Activated CD8-positive, alpha-beta memory T cell treated with anti-CD3 and anti-CD28 coated beads for 48 hours (primary cell): Measurements from ENCODE around the gene EPHB1.

Experiments used
- DNase-seq, 3 experiments: peaks; one replicate each; pipeline ENCODE4 v3.0.0-alpha.2; 2020; ENCODE audit warnings: low read depth in 2 of 3, low spot score in 2 of 3

The EPHB1 gene

GRCh38 chr3:134904776-134905646 lies 110.0 kb downstream of the EPHB1 start:
- no peak for DNase-seq

DNA sequence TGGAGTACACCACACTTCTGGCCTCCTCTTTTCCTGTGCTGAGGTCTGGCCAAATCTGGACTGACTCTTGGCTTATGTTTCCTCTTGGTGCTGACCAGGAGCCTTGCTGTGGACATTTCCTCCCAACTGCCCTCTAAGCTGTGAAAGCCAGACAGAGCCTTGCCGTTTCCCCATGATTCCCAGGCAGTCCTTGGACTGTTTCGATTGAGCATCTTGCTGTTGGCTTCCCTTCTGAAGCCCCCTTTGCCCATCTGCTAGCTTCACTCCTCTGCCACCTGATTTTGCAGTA lies 110.5 kb downstream of the EPHB1 start:
- DNase-seq = no peak

- no peak for DNase-seq
Measured at GRCh38 chr3:134908271-134908670, 113.2 kb downstream of the EPHB1 start.

DNA sequence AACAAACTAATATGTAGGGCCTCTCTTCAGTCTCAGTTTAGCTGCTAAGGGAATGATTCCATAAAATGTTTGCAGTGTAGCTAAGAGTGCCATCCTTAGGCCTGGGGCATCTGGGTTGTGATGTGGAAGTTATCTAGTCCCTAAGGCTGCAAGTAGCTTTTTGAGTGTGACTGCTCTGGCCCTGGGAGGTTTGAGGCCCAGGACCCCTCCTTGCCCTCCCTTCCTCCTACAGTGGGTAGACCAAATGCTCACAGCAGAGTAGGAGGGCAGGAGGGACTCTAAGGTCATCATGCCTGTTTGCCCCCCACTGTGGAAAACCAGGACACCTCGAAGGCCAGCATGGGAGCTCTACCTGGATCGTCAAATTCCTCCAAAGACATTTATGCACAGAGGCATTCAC lies 115.0 kb downstream of the EPHB1 start:
- DNase-seq = no peak

- DNase-seq = no peak
Measured at GRCh38 chr3:134911586-134912548, 116.8 kb downstream of the EPHB1 start.

DNA sequence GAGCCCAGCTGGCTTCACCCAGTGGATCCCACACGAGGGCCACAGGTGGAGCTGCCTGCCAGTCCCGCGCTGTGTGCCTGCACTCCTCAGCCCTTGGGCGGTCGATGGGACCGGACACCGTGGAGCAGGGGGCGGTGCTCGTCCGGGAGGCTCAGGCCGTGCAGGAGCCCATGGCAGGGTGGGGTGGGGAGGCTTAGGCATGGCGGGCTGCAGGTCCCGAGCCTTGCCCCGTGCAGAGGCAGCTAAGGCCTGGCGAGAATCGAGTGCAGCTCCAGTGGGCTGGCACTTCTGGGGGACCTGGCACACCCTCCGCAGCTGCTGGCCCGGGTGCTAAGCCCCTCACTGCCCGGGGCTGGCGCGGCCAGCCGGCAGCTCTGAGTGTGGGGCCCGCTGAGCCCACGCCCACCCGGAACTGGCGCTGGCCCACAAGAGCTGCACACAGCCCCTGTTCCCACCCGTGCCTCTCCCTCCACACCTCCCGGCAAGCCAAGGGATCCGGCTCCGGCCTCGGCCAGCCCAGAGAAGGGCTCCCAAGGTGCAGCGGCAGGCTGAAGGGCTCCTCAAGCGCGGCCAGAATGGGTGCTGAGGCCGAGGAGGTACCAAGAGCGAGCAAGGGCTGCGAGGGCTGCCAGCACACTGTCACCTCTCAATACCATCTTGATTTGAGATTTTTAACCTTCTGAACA lies 121.4 kb downstream of the EPHB1 start:
- DNase-seq = no peak

DNA sequence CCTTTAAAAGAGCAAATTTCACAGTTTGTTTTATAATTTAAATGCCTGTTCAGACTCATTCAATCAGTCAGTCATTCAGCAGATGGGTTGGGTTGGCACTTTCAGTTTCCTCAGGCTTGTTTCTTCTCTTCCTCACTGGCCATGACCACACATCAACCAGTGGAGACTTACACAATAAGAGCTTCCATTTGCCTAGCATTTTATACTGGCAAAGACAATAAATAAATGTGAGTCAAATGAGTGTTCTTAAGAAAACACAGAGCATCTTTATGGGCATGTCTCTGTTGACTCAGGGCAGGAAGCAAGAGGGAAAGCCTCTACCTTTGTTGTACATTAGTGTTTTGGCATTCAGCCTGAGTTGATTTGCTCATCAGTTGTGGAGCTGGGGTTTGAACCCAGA lies 122.6 kb downstream of the EPHB1 start:
- DNase-seq = no peak

- DNase-seq = no peak
Measured at GRCh38 chr3:134918441-134918840, 123.4 kb downstream of the EPHB1 start.

DNA sequence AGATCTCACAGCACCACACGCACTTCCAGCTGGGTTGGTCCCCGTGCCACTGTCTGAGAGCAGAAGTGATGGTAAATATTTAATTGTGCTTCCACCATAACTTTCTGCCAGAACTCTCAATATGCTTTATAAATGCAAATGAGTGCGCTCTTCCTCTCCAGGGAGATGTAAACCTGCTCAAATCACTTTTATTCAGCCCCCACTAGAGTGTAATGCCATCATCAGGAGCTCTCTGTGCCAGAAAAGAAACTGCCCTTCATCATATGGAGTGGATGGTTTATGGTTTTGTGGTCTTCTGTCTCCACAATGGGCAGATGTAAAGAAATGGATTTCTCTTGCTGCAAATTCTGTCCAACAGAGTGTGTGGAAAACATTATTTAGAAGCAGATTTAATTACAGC lies 127.0 kb downstream of the EPHB1 start:
- DNase-seq = no peak

GRCh38 chr3:134922866-134923265 lies 127.8 kb downstream of the EPHB1 start:
- DNase-seq = no peak

DNA sequence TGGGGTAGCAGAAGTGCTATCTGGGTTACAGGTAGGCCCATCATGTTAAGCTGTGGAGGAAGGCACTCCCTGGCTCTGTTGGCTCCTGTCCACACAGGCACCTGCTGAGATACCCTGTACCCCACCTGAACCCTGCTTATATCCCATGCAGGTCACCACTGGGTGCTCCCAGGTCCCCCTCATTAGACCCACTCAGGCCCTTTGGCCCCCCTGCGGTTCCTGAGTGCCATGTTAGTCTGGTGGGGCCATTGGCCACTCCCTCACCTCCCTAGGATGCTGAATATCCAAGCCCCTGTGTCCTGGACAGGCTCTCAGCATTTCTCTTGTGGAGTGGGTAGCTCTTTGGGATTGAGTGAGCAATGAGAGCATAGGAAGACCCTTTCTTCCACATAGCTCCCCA lies 128.2 kb downstream of the EPHB1 start:
- DNase-seq = no peak

GRCh38 chr3:134927599-134927998 lies 132.5 kb downstream of the EPHB1 start:
- no peak for DNase-seq

- DNase-seq = no peak
Measured at GRCh38 chr3:134928392-134928791, 133.3 kb downstream of the EPHB1 start.

DNA sequence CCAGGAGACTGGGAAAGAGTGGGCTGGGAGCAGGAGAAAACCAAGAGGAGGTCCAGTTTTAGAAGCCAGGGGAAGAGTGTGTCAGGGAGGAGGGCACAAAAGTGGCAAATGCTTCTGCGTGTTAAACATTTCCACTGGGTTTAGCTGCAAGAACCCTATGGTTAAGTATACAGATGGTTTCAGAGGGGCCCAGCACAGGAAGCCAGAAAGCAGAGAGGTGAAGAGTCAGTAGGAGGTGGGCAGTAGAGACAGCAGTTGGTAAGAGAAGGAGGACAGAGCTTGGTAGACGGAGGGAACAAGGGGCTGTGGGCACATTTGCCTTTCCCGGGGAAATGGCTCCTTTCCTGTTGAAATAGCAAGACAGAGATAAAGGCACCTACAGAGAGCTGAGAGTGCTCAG lies 133.8 kb downstream of the EPHB1 start:
- DNase-seq = no peak

DNA sequence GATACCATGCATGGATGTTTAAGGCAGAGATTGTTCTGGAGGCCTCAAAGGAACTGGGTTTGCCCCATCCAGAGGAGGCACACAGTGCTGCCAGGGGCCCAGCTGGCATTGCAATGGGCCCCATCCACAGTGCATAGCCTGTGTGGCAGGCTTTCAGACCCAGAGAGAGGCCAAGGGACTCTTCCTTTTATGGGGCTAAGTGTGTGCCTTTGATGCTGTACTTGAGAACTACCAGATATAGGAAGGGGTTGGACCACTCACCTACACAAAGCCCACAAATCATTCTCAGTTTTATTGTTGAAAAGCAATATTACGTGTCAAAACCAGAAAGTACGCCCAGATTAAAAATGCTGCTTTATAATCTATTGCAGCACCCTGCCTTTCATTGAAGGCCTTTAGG lies 134.9 kb downstream of the EPHB1 start:
- DNase-seq = no peak

DNA sequence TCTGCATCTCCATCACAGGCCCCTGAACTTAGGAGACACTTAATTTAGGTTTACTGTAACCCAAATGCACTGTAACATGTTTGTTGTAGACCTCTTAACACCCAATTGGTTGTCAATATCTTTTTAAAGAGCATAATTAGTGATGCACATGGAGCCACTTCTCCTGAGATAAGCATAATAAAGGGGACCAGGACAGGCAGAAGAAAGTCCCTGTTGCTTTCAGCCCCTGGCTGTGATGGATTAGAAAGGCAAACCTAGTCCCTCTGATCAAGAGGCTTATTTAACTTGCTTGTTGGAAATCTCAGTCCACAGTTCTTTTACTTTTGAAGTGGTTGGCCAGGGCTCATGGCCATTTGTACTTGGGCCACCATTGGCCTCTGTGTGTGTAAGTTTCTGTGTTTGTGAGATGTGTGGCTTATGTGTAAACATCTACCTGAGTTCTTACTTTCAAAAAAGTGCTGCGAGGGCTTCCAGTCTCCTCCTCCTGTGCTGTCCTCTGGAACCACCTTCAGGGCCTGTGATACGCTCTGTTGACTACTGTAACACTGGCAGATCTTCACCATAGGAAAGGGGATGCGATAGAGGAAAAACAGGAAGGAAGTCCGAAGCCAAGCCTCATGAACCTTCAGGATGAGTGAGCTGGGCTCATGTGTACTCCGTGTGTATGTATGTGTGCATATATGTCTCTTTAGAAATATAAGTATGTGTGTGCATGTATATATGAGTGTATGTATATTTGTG lies 136.2 kb downstream of the EPHB1 start:
- no peak for DNase-seq

GRCh38 chr3:134932035-134932434 lies 137.0 kb downstream of the EPHB1 start:
- DNase-seq = no peak

DNA sequence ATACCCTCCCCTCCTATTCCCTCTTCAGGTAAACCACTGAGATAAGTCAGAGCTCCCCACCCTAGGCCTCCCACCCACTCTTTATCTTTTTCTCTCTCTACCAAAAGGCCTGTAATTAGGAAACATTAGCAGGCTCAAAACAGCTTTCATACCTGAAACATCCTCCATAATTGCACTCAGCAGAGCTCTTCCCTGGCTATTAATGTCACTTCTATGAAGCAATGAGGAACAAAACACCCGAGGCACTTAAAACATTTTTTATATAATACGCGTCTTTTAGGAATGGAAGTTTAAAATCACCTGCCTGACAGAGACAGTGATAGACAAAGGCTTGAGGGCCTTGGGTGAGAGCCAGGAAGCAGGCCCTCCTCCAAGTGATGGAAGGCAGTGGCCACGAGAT lies 138.9 kb downstream of the EPHB1 start:
- DNase-seq = no peak

DNA sequence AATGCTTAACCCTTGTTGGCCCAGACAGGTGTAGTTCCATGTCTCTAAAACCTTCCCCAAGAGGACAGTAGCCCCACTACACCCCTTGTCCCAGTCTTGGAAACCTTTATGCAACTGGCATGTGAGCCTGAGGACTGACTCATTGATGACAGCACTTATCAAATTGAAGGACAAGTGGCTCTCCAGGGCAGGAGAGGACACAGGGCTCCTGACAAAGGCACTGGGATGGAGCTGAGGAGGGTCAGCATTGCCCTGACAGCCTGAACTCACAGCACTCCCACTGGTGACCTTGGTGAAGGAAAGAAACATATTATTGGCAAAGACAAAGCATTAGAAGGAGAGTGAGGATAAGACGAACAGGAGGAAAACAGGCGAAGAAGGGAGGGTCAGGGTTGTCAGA lies 139.9 kb downstream of the EPHB1 start:
- no peak for DNase-seq

- DNase-seq = no peak
Measured at GRCh38 chr3:134937256-134938028, 142.4 kb downstream of the EPHB1 start.
